Nephron (organoid): ENCODE measurements around the gene VPS11.
"Not testable (repeated sequence)": the region's sequence is repeated elsewhere in the genome, so short reads cannot be mapped to it uniquely, and the experiment has no call there.

ENCODE experiments used
- H3K27ac Mint-ChIP-seq, 3 experiments: 2 replicates each; pipeline ENCODE4 v1.8.0; 2020; ENCODE audit warnings: mixed read lengths in 3 of 3, mild to moderate bottlenecking in 2 of 3, moderate library complexity in 1 of 3
- H3K27me3 Mint-ChIP-seq: 2 replicates; pipeline ENCODE4 v1.8.0; 2021; ENCODE audit warnings: low read depth, mild to moderate bottlenecking, moderate library complexity, mixed read lengths
- H3K36me3 Mint-ChIP-seq: 2 replicates; pipeline ENCODE4 v1.8.0; 2020; ENCODE audit warnings: low read depth, mixed read lengths
- H3K4me1 Mint-ChIP-seq: 2 replicates; pipeline ENCODE4 v1.8.0; 2020; ENCODE audit warnings: mixed read lengths
- H3K4me3 Mint-ChIP-seq, 3 experiments: 2 replicates each; pipeline ENCODE4 v1.8.0; 2020; ENCODE audit warnings: mild to moderate bottlenecking in 3 of 3, mixed read lengths in 3 of 3, moderate library complexity in 2 of 3
- H3K9me3 Mint-ChIP-seq: 2 replicates; pipeline ENCODE4 v1.8.0; 2020; ENCODE audit warnings: mixed read lengths
- TF ChIP-seq, protein P1 (sequence below), 3 experiments: fragments of 200-600 bp; sonication (generic); IDR thresholded peaks; one replicate each; pipeline ENCODE4 v1.5.0; 2021; ENCODE audit warnings: antibody characterized with exemption in 3 of 3; ENCODE audit not compliant: unreplicated experiment in 3 of 3

The VPS11 gene

GRCh38 chr11:119030329-119031047, 37.1 kb upstream of the VPS11 start, which contains the start of gene SLC37A4:
SLC37A4 (minus strand) TSS chr11:119030877.
- Mint-ChIP-seq H3K4me3 (peak within 1 kb of the TSS; percentile 84 to 87 (median 86)), H3K9me3 (no peaks in the 10 kb centered on the region)

GRCh38 chr11:119031912-119032280, 35.7 kb upstream of the VPS11 start:
- peaks cover 24% of the 10 kb centered on the region for H3K4me1 Mint-ChIP-seq
- H3K36me3 Mint-ChIP-seq = peaks cover 14% of the 10 kb centered on the region
- H3K27ac Mint-ChIP-seq = no peak overlapping the region
- peak overlapping the region; percentile 25 to 67 (median 38) for H3K4me3 Mint-ChIP-seq
- no peaks in the 10 kb centered on the region for H3K9me3 Mint-ChIP-seq
- TF ChIP-seq, protein P1, sequence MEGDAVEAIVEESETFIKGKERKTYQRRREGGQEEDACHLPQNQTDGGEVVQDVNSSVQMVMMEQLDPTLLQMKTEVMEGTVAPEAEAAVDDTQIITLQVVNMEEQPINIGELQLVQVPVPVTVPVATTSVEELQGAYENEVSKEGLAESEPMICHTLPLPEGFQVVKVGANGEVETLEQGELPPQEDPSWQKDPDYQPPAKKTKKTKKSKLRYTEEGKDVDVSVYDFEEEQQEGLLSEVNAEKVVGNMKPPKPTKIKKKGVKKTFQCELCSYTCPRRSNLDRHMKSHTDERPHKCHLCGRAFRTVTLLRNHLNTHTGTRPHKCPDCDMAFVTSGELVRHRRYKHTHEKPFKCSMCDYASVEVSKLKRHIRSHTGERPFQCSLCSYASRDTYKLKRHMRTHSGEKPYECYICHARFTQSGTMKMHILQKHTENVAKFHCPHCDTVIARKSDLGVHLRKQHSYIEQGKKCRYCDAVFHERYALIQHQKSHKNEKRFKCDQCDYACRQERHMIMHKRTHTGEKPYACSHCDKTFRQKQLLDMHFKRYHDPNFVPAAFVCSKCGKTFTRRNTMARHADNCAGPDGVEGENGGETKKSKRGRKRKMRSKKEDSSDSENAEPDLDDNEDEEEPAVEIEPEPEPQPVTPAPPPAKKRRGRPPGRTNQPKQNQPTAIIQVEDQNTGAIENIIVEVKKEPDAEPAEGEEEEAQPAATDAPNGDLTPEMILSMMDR (IDR thresholded peaks at IDR 0.05; ENCODE audit: unreplicated experiment in 3 of 3) = no peak
- no peaks in the 10 kb centered on the region for H3K27me3 Mint-ChIP-seq

More at GRCh38 chr11:119030329-119031047, 37.1 kb upstream of the VPS11 start, which contains the start of gene SLC37A4:
- TF ChIP-seq, protein P1 (IDR thresholded peaks at IDR 0.05; ENCODE audit: unreplicated experiment in 3 of 3) = no peak
- Mint-ChIP-seq H3K36me3 (peaks cover 17% of the 10 kb centered on the region), H3K27me3 (no peaks in the 10 kb centered on the region), H3K27ac (peak within 1 kb of the TSS; percentile 87 to 98 (median 92)), H3K4me1 (peaks cover 24% of the 10 kb centered on the region)

- not testable (repeated sequence) for H3K9me3 Mint-ChIP-seq, H3K36me3 Mint-ChIP-seq, H3K27ac Mint-ChIP-seq, H3K27me3 Mint-ChIP-seq, H3K4me3 Mint-ChIP-seq
- peaks cover 15% of the 10 kb centered on the region for H3K4me1 Mint-ChIP-seq
Measured at GRCh38 chr11:119033421-119033820, 34.2 kb upstream of the VPS11 start.

DNA sequence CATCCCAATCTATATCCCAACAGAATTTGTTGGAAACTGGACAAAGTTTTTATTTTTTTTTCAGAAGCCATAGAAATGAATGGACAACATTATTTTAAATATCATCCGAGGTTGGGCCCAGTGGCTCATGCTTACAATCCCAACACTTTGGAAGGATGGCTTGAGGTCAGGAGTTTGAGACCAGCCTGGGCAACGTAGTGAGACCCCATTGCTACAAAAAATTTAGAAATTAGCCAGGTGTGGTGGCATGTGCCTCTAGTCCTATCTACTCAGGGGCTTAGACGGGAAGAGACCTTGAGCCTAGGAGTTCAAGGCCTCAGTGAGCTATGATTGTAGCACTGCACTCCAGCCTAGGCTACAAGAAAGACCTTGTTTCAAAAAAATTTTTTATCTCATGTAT, 32.8 kb upstream of the VPS11 start:
- peaks cover 2% of the 10 kb centered on the region for H3K4me1 Mint-ChIP-seq
- H3K27ac Mint-ChIP-seq = no peak overlapping the region
- no peaks in the 10 kb centered on the region for H3K27me3 Mint-ChIP-seq
- no peaks in the 10 kb centered on the region for H3K9me3 Mint-ChIP-seq
- H3K36me3 Mint-ChIP-seq = no peaks in the 10 kb centered on the region
- TF ChIP-seq, protein P1 (IDR thresholded peaks at IDR 0.05; ENCODE audit: unreplicated experiment in 3 of 3) = no peak
- no peak overlapping the region for H3K4me3 Mint-ChIP-seq

DNA sequence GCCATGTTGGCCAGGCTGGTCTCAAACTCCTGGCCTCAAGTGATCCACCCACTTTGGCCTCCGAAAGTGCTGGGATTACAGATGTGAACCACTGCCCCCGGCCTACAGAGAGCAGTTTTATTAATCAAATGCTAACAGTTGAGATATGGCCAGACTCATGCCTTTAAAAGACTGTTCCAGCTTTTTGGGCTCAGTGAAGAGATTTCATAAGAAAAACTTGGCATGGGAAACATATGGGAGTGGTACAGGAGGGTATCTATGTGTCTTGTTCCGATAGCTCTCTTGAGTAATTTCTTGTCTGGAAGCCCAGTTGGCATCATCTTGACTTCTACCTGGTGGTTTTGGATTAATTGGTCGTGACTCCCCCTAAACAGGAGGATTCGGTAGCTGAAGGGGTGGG, 28.7 kb upstream of the VPS11 start:
- Mint-ChIP-seq H3K4me3 (no peak overlapping the region), H3K36me3 (no peaks in the 10 kb centered on the region), H3K9me3 (no peaks in the 10 kb centered on the region), H3K4me1 (no peaks in the 10 kb centered on the region), H3K27ac (no peak overlapping the region), H3K27me3 (no peaks in the 10 kb centered on the region)
- TF ChIP-seq, protein P1 (IDR thresholded peaks at IDR 0.05; ENCODE audit: unreplicated experiment in 3 of 3) = no peak

GRCh38 chr11:119039471-119039870, 28.1 kb upstream of the VPS11 start:
- not testable (repeated sequence) for H3K9me3 Mint-ChIP-seq, H3K36me3 Mint-ChIP-seq, H3K27ac Mint-ChIP-seq

GRCh38 chr11:119041821-119042514, 25.6 kb upstream of the VPS11 start:
- H3K4me1 Mint-ChIP-seq = no peaks in the 10 kb centered on the region
- no peak overlapping the region for H3K27ac Mint-ChIP-seq
- H3K4me3 Mint-ChIP-seq = no peak overlapping the region
- no peaks in the 10 kb centered on the region for H3K27me3 Mint-ChIP-seq
- no peaks in the 10 kb centered on the region for H3K9me3 Mint-ChIP-seq
- H3K36me3 Mint-ChIP-seq = peaks cover 12% of the 10 kb centered on the region
- TF ChIP-seq, protein P1 (IDR thresholded peaks at IDR 0.05; ENCODE audit: unreplicated experiment in 3 of 3) = no peak

More at GRCh38 chr11:119039471-119039870, 28.1 kb upstream of the VPS11 start:
- H3K4me1 Mint-ChIP-seq, H3K27me3 Mint-ChIP-seq, H3K4me3 Mint-ChIP-seq: not testable (repeated sequence)
